Measurements from ENCODE around the gene PRR23E. TPM values are rescaled to one million over a fixed set of nuclear protein-coding genes. Genes with fewer than 3 reads are reported as not detected.

Gene PRR23E
- total RNA-seq, 3 donors from 2014 or later, result not detected

GRCh38 chr3:127212231-127212630, 19.3 kb downstream of the PRR23E start:
- H3K36me3 ChIP-seq (ENCODE audit: low read depth), result no peaks in the 10 kb centered on the region
- H3K4me3 ChIP-seq, result no peak overlapping the region
- intact Hi-C loops (cut with DNase I, micrococcal nuclease), result no loop called here
- H3K4me1 ChIP-seq (ENCODE audit: low read depth), result no peaks in the 10 kb centered on the region
- H3K9me3 ChIP-seq, result no peaks in the 10 kb centered on the region
- DNase-seq, result no peak
- TF ChIP-seq, protein P1, sequence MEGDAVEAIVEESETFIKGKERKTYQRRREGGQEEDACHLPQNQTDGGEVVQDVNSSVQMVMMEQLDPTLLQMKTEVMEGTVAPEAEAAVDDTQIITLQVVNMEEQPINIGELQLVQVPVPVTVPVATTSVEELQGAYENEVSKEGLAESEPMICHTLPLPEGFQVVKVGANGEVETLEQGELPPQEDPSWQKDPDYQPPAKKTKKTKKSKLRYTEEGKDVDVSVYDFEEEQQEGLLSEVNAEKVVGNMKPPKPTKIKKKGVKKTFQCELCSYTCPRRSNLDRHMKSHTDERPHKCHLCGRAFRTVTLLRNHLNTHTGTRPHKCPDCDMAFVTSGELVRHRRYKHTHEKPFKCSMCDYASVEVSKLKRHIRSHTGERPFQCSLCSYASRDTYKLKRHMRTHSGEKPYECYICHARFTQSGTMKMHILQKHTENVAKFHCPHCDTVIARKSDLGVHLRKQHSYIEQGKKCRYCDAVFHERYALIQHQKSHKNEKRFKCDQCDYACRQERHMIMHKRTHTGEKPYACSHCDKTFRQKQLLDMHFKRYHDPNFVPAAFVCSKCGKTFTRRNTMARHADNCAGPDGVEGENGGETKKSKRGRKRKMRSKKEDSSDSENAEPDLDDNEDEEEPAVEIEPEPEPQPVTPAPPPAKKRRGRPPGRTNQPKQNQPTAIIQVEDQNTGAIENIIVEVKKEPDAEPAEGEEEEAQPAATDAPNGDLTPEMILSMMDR (IDR thresholded peaks at IDR 0.05), result no peak
- no peak for ATAC-seq

DNA sequence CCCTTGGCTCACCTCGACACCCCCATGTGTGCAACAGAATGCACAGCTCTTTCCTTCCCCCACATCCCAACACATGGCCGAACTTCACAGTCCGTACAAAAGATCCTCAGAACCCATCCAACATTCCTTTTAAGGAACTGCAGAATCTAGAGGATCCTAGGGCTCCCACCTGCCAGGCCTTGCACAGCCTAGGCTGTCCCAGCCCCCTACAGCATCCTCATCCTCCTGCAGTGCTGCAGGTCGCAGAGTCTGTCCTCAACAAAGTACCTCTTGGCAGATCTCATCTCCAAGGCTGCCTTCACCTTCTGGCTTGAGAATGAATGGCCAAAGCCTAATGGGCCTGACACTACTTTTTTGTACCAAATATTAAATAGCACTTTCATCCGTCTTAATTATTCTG, 19.8 kb downstream of the PRR23E start:
- H3K36me3 ChIP-seq (ENCODE audit: low read depth), result no peaks in the 10 kb centered on the region
- H3K9me3 ChIP-seq, result no peaks in the 10 kb centered on the region
- no peak overlapping the region for H3K4me3 ChIP-seq
- H3K4me1 ChIP-seq (ENCODE audit: low read depth), result no peaks in the 10 kb centered on the region
- ATAC-seq (no peak), DNase-seq (no peak)
- TF ChIP-seq, protein P1 (IDR thresholded peaks at IDR 0.05), result no peak
- intact Hi-C loops (cut with DNase I, micrococcal nuclease), result no loop called here

- Histone ChIP-seq H3K36me3 (ENCODE audit: low read depth) (no peaks in the 10 kb centered on the region), H3K4me3 (no peak overlapping the region), H3K4me1 (ENCODE audit: low read depth) (no peaks in the 10 kb centered on the region), H3K9me3 (no peaks in the 10 kb centered on the region)
- no peak for ATAC-seq
- TF ChIP-seq, protein P1 (IDR thresholded peaks at IDR 0.05), result no peak
- no peak for DNase-seq
- intact Hi-C loops (cut with DNase I, micrococcal nuclease), result no loop called here
These were observed 20.5 kb downstream of the PRR23E start for GRCh38 chr3:127213381-127213918.

DNA sequence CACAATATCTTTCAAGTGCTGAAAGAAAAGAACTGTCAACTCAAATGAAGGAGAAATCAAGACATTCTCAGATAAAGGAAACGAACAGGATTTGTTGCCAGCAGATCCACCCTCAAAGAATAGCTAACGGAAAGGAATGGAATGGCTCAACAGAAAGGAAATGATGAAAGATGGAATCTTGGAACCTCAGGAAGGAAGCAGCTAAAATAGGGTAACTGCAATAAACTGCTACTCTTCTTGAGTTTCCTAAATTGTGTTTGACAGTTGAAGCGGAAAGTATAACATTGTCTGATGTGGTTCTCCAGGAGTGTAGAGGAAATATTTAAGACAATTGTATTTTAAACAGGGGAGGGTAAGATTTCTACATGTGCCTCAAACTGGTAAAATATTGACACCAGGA, 22.0 kb downstream of the PRR23E start:
- no peak overlapping the region for H3K4me3 ChIP-seq
- intact Hi-C loops (cut with DNase I, micrococcal nuclease), result no loop called here
- no peaks in the 10 kb centered on the region for H3K9me3 ChIP-seq
- DNase-seq (no peak), ATAC-seq (no peak)
- TF ChIP-seq, protein P1 (IDR thresholded peaks at IDR 0.05), result no peak
- H3K4me1 ChIP-seq (ENCODE audit: low read depth), result no peaks in the 10 kb centered on the region
- no peaks in the 10 kb centered on the region for H3K36me3 ChIP-seq (ENCODE audit: low read depth)

GRCh38 chr3:127215714-127216414, 22.9 kb downstream of the PRR23E start:
- intact Hi-C loops (cut with DNase I, micrococcal nuclease), result no loop called here
- Histone ChIP-seq H3K4me1 (ENCODE audit: low read depth) (no peaks in the 10 kb centered on the region), H3K4me3 (no peak overlapping the region), H3K36me3 (ENCODE audit: low read depth) (no peaks in the 10 kb centered on the region), H3K9me3 (no peaks in the 10 kb centered on the region)
- no peak for ATAC-seq
- TF ChIP-seq, protein P1 (IDR thresholded peaks at IDR 0.05), result no peak
- DNase-seq, result no peak
